ACC112 (cell line): ENCODE results near the gene KRT71.

ENCODE experiments used
- H2AFZ ChIP-seq: fragments of 200-600 bp; sonication (generic); one replicate; pipeline ENCODE4 v1.6.0; 2017; ENCODE audit warnings: antibody characterized with exemption, low read length; ENCODE audit not compliant: unreplicated experiment
- H3K27ac ChIP-seq: fragments of 200-600 bp; sonication (generic); 2 replicates; pipeline ENCODE4 v1.5.1; 2014; ENCODE audit warnings: low read depth, mild to moderate bottlenecking, antibody characterized with exemption, low read length, moderate library complexity
- H3K27me3 ChIP-seq: fragments of 200-600 bp; sonication (generic); 2 replicates; pipeline ENCODE4 v1.6.1; 2014; ENCODE audit warnings: mild to moderate bottlenecking, antibody characterized with exemption, low read length, moderate library complexity, mixed read lengths; ENCODE audit not compliant: insufficient read depth
- H3K36me3 ChIP-seq: fragments of 200-600 bp; sonication (generic); 2 replicates; pipeline ENCODE4 v1.6.1; 2016; ENCODE audit warnings: mild to moderate bottlenecking, antibody characterized with exemption, low read length, moderate library complexity, mixed read lengths; ENCODE audit not compliant: insufficient read depth
- H3K4me1 ChIP-seq: fragments of 200-600 bp; sonication (generic); one replicate; pipeline ENCODE4 v1.6.1; 2016; ENCODE audit warnings: low read length, mixed read lengths; ENCODE audit not compliant: insufficient read depth, unreplicated experiment, control insufficient read depth
- H3K4me3 ChIP-seq: fragments of 200-600 bp; sonication (generic); 2 replicates; pipeline ENCODE4 v1.5.1; 2014; ENCODE audit warnings: mild to moderate bottlenecking, low read depth, low read length
- H3K79me2 ChIP-seq: fragments of 200-600 bp; sonication (generic); one replicate; pipeline ENCODE4 v1.6.0; 2016; ENCODE audit warnings: low read length; ENCODE audit not compliant: control insufficient read depth, unreplicated experiment, insufficient read depth

The KRT71 gene

DNA sequence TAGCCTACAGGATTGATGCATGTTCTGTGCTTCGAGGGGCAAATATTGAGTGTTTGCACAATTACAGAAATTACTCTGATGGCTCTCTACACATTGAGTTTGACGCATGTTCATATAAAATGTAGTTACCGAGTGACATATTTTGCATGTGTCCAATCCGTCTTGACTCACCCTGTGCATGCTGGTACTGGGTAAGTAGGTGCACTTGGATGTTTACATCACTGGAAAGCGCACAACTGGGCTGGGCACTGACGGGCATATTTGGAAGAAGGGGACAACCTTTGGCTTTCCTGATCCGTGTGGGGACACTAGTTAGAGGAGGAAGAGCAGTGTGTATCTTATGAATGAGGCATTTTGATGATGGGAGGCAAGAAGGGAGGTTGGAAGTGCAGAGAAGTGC, 55.0 kb downstream of the KRT71 start:
- no peaks in the 10 kb centered on the region for H3K79me2 ChIP-seq
- H3K27me3 ChIP-seq: no peaks in the 10 kb centered on the region
- H3K4me1 ChIP-seq: peaks cover 89% of the 10 kb centered on the region
- H2AFZ ChIP-seq: no peak overlapping the region
- H3K27ac ChIP-seq: peak overlapping the region; percentile 97; the same call in 1 of the 2 replicates
- no peak overlapping the region for H3K4me3 ChIP-seq
- peaks cover 4% of the 10 kb centered on the region; the same call in 1 of the 2 replicates for H3K36me3 ChIP-seq

GRCh38 chr12:52496590-52497071, 56.3 kb downstream of the KRT71 start:
- no peaks in the 10 kb centered on the region for H3K36me3 ChIP-seq
- H3K4me3 ChIP-seq: peak overlapping the region; percentile 35; the same call in 1 of the 2 replicates
- peaks cover 84% of the 10 kb centered on the region for H3K4me1 ChIP-seq
- peak overlapping the region; percentile 98 for H3K27ac ChIP-seq
- H2AFZ ChIP-seq: no peak overlapping the region
- no peaks in the 10 kb centered on the region for H3K27me3 ChIP-seq
- H3K79me2 ChIP-seq: no peaks in the 10 kb centered on the region

- H3K4me3 ChIP-seq: peak overlapping the region; percentile 35; the same call in 1 of the 2 replicates
- no peaks in the 10 kb centered on the region for H3K36me3 ChIP-seq
- H3K27ac ChIP-seq: peak overlapping the region; percentile 98
- no peaks in the 10 kb centered on the region for H3K27me3 ChIP-seq
- H2AFZ ChIP-seq: no peak overlapping the region
- H3K79me2 ChIP-seq: no peaks in the 10 kb centered on the region
- H3K4me1 ChIP-seq: peaks cover 78% of the 10 kb centered on the region
Measured at GRCh38 chr12:52496054-52496453, 56.9 kb downstream of the KRT71 start.

DNA sequence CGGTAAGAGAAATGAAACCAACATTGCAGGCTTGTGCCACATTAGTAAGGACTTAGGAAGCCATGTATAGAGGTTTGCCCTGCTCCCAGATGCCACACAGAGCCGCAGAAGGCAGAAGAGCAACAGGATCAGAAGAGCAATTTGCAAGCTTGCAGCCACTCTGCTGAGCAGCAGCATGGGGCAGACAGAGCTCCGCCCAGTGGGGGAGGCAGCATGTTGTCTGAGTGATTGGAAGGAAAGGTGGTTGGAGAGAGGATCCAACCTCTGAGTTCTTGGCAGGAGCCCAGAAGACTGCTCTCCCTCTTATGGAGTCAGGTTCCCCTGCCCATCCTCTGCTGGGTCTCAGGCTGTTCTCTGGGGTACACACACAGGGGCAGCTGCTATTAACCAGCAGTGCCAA, 57.6 kb downstream of the KRT71 start:
- no peaks in the 10 kb centered on the region for H3K36me3 ChIP-seq
- H3K79me2 ChIP-seq: no peaks in the 10 kb centered on the region
- no peaks in the 10 kb centered on the region for H3K27me3 ChIP-seq
- peak overlapping the region; percentile 1; the same call in 1 of the 2 replicates for H3K4me3 ChIP-seq
- H3K4me1 ChIP-seq: peaks cover 72% of the 10 kb centered on the region
- H3K27ac ChIP-seq: peak overlapping the region; percentile 98
- H2AFZ ChIP-seq: peak overlapping the region; percentile 1

DNA sequence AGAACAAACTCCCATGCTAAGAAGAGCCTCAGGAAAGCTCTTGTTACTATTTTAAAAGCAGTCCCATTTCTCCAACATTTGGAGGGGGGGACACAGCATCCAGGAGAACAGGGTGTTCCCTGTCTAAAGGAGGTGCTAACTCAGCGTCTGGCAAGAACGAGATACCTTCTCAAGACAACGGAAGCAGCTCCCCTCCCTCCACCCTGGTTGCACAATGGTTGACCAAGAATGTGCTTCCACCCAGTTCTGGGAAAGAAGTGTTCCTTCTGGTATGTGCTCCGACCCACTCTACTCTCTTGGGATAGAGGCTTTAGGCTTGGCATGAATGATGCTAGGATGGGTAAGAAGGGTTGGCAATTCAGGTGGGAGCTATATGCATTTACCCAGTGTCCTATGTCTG, 58.4 kb downstream of the KRT71 start:
- H3K79me2 ChIP-seq: no peaks in the 10 kb centered on the region
- no peaks in the 10 kb centered on the region for H3K27me3 ChIP-seq
- H3K27ac ChIP-seq: peak overlapping the region; percentile 98

DNA sequence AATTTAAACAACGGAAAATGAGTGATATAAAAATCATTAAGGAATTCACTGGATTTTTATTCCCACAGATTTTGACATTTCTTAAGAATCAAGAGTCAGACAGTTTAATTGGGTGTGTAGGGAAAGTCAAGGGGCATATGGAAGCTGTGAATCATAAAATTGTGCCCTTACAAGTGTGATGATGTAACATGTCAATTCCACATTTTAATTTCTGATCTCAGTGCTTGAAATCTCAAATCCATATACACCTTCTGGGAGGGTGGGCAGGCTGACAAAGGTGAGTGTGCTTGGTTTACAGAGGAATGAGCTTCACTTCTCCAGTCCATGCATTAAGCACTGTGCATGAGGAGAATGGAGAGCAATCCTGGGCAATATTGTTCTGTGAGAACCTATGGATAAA, 58.8 kb downstream of the KRT71 start:
- H3K4me1 ChIP-seq: peaks cover 60% of the 10 kb centered on the region
- H3K4me3 ChIP-seq: peak overlapping the region; percentile 4; the same call in 1 of the 2 replicates
- no peaks in the 10 kb centered on the region for H3K27me3 ChIP-seq
- H3K79me2 ChIP-seq: no peaks in the 10 kb centered on the region
- H3K36me3 ChIP-seq: no peaks in the 10 kb centered on the region
- peak overlapping the region; percentile 98 for H3K27ac ChIP-seq
- no peak overlapping the region for H2AFZ ChIP-seq

More for the DNA sequence above, 58.4 kb downstream of the KRT71 start:
- H3K36me3 ChIP-seq: no peaks in the 10 kb centered on the region
- no peak overlapping the region for H2AFZ ChIP-seq
- peaks cover 63% of the 10 kb centered on the region for H3K4me1 ChIP-seq
- H3K4me3 ChIP-seq: peak overlapping the region; percentile 4; the same call in 1 of the 2 replicates
